GM19468 (cell line): Measurements from ENCODE around the gene SLIRP.
A peak's percentile ranks its signal among the peaks of the same experiment; 100 is the strongest.
"Not testable (repeated sequence)": the region's sequence is repeated elsewhere in the genome, so short reads cannot be mapped to it uniquely, and the experiment has no call there.

Experiments
- ATAC-seq: cut with Tn5 transposase; IDR thresholded peaks from one replicate; pipeline ENCODE4 v1.9.1; 2021; ENCODE audit warnings: mild to moderate bottlenecking, moderate library complexity, moderate number of reproducible peaks; ENCODE audit not compliant: unreplicated experiment; ENCODE audit errors: extremely low read depth

The SLIRP gene

GRCh38 chr14:77707724-77708408 is at the start of gene SLIRP, which contains the start of gene ALKBH1:
Gene SLIRP, plus strand, starts transcription at chr14:77708103. Its CDS starts 9 bp downstream, at chr14:77708112.
Gene ALKBH1, minus strand, starts transcription at chr14:77708023. Its CDS starts 19 bp downstream, at chr14:77708004.
- peak; percentile 96 for ATAC-seq

- no peak for ATAC-seq
Measured at GRCh38 chr14:77659831-77660230, 48.1 kb upstream of the SLIRP start.

- ATAC-seq = no peak
Measured at GRCh38 chr14:77660754-77661153, 47.1 kb upstream of the SLIRP start.

GRCh38 chr14:77661562-77661961 is 46.3 kb upstream of the SLIRP start:
- ATAC-seq = not testable (repeated sequence)

GRCh38 chr14:77663293-77663692 is 44.6 kb upstream of the SLIRP start:
- ATAC-seq = no peak

- no peak for ATAC-seq
Measured at GRCh38 chr14:77667331-77667730, 40.6 kb upstream of the SLIRP start.

- no peak for ATAC-seq
Measured at GRCh38 chr14:77673193-77673592, 34.7 kb upstream of the SLIRP start.

GRCh38 chr14:77674931-77675330 is 33.0 kb upstream of the SLIRP start:
- ATAC-seq = no peak

- no peak for ATAC-seq
Measured at GRCh38 chr14:77681196-77682157, 26.4 kb upstream of the SLIRP start.

GRCh38 chr14:77682158-77682553 is 25.7 kb upstream of the SLIRP start:
- no peak for ATAC-seq

- ATAC-seq = no peak
Measured at GRCh38 chr14:77691259-77691658, 16.6 kb upstream of the SLIRP start.

- ATAC-seq = no peak
Measured at GRCh38 chr14:77707355-77707723, 564 bp upstream of the SLIRP start.

- ATAC-seq = no peak
Measured at GRCh38 chr14:77708749-77709148, 846 bp downstream of the SLIRP start.

GRCh38 chr14:77709412-77709811 is 1.5 kb downstream of the SLIRP start:
- no peak for ATAC-seq

- no peak for ATAC-seq
Measured at GRCh38 chr14:77710364-77710763, 2.5 kb downstream of the SLIRP start.

GRCh38 chr14:77714926-77715325 is 7.0 kb downstream of the SLIRP start:
- ATAC-seq = no peak

GRCh38 chr14:77717608-77718305 is 9.9 kb downstream of the SLIRP start:
- no peak for ATAC-seq

- ATAC-seq = no peak
Measured at GRCh38 chr14:77721437-77721836, 13.5 kb downstream of the SLIRP start.

- ATAC-seq = no peak
Measured at GRCh38 chr14:77722301-77722700, 14.4 kb downstream of the SLIRP start.

- ATAC-seq = no peak
Measured at GRCh38 chr14:77730976-77731497, 23.1 kb downstream of the SLIRP start.
